ENCODE results near the gene TGFBRAP1.

The TGFBRAP1 gene

GRCh38 chr2:105321875-105322646 is 7.5 kb downstream of the TGFBRAP1 start:
- no peak for TF ChIP-seq CTCF (IDR thresholded peaks at IDR 0.05; ENCODE audit: low read depth, low read length, missing control alignments)
- Histone ChIP-seq H3K27ac (no peak overlapping the region), H3K27me3 (replicated peaks) (no peaks in the 10 kb centered on the region), H3K4me3 (ENCODE audit: low read depth, low read length) (no peak overlapping the region), H3K36me3 (replicated peaks) (no peaks in the 10 kb centered on the region)
- in situ Hi-C loops (cut with HindIII; ENCODE audit: low pct_ligation_motif_present, low sequenced_read_pairs), result no loop called here
- DNase-seq, result no peak

GRCh38 chr2:105320651-105321215 is 8.8 kb downstream of the TGFBRAP1 start:
- TF ChIP-seq CTCF (IDR thresholded peaks at IDR 0.05; ENCODE audit: low read depth, low read length, missing control alignments), result no peak
- no peak for DNase-seq
- H3K36me3 ChIP-seq (replicated peaks), result no peaks in the 10 kb centered on the region
- no peaks in the 10 kb centered on the region for H3K27me3 ChIP-seq (replicated peaks)
- in situ Hi-C loops (cut with HindIII; ENCODE audit: low pct_ligation_motif_present, low sequenced_read_pairs), result no loop called here
- H3K4me3 ChIP-seq (ENCODE audit: low read depth, low read length), result no peak overlapping the region
- H3K27ac ChIP-seq, result no peak overlapping the region

GRCh38 chr2:105317937-105318336 is 11.6 kb downstream of the TGFBRAP1 start:
- no peak overlapping the region for H3K27ac ChIP-seq
- no peak for TF ChIP-seq CTCF (IDR thresholded peaks at IDR 0.05; ENCODE audit: low read depth, low read length, missing control alignments)
- in situ Hi-C loops (cut with HindIII; ENCODE audit: low pct_ligation_motif_present, low sequenced_read_pairs), result no loop called here
- no peak for DNase-seq
- no peaks in the 10 kb centered on the region for H3K27me3 ChIP-seq (replicated peaks)
- H3K36me3 ChIP-seq (replicated peaks), result no peaks in the 10 kb centered on the region
- no peak overlapping the region for H3K4me3 ChIP-seq (ENCODE audit: low read depth, low read length)

GRCh38 chr2:105315314-105315713 is 14.2 kb downstream of the TGFBRAP1 start:
- no peak for TF ChIP-seq CTCF (IDR thresholded peaks at IDR 0.05; ENCODE audit: low read depth, low read length, missing control alignments)
- in situ Hi-C loops (cut with HindIII; ENCODE audit: low pct_ligation_motif_present, low sequenced_read_pairs), result no loop called here
- H3K36me3 ChIP-seq (replicated peaks), result no peaks in the 10 kb centered on the region
- DNase-seq, result no peak
- no peak overlapping the region for H3K4me3 ChIP-seq (ENCODE audit: low read depth, low read length)
- no peak overlapping the region for H3K27ac ChIP-seq
- no peaks in the 10 kb centered on the region for H3K27me3 ChIP-seq (replicated peaks)

GRCh38 chr2:105313877-105314276 is 15.7 kb downstream of the TGFBRAP1 start:
- H3K36me3 ChIP-seq (replicated peaks), result no peaks in the 10 kb centered on the region
- TF ChIP-seq CTCF (IDR thresholded peaks at IDR 0.05; ENCODE audit: low read depth, low read length, missing control alignments), result no peak
- in situ Hi-C loops (cut with HindIII; ENCODE audit: low pct_ligation_motif_present, low sequenced_read_pairs), result no loop called here
- H3K27ac ChIP-seq, result no peak overlapping the region
- no peaks in the 10 kb centered on the region for H3K27me3 ChIP-seq (replicated peaks)
- H3K4me3 ChIP-seq (ENCODE audit: low read depth, low read length), result no peak overlapping the region
- DNase-seq, result no peak

Measured in brain microvascular endothelial cell (primary cell).